MCF 10A (cell line): ENCODE data around the gene TSR3. TPM values are rescaled to one million over a fixed set of nuclear protein-coding genes. Genes with fewer than 3 reads are reported as not detected.

Source experiments
- BruUV-seq: library from RNA; stranded (reverse); fragments of 400-500 nt; replicated peaks from 2 replicates; lab custom pipeline; 2021; lab: Mats Ljungman, UMichigan
- CTCF ChIA-PET: fragments of 300-600 bp; sonication (Branson Sonifier 250); formaldehyde crosslinking; extraction: SDS; loops from one replicate; lab custom pipeline; 2021; ENCODE audit warnings: antibody characterized with exemption, inconsistent platforms; lab: Yijun Ruan, JAX
- POLR2A ChIA-PET: fragments of 300-600, 350-650 bp; sonication (Branson Sonifier 250); formaldehyde crosslinking; extraction: SDS; loops from one replicate; lab custom pipeline; 2020; ENCODE audit warnings: antibody characterized with exemption, inconsistent platforms; lab: Yijun Ruan, JAX
- DNase-seq: peaks from one replicate; pipeline ENCODE4 v3.0.0-alpha.2; 2018; ENCODE audit not compliant: unreplicated experiment
- H3K27ac Mint-ChIP-seq: one replicate; pipeline ENCODE4 v1.8.0; 2022; ENCODE audit warnings: mild to moderate bottlenecking, low read depth, mixed read lengths; ENCODE audit not compliant: unreplicated experiment
- H3K27me3 Mint-ChIP-seq: one replicate; pipeline ENCODE4 v1.8.0; 2022; ENCODE audit warnings: mixed read lengths; ENCODE audit not compliant: insufficient read depth, unreplicated experiment
- H3K36me3 Mint-ChIP-seq: one replicate; pipeline ENCODE4 v1.8.0; 2022; ENCODE audit warnings: mild to moderate bottlenecking, moderate library complexity, mixed read lengths; ENCODE audit not compliant: insufficient read depth, unreplicated experiment
- H3K4me1 Mint-ChIP-seq: one replicate; pipeline ENCODE4 v1.8.0; 2022; ENCODE audit warnings: mixed read lengths; ENCODE audit not compliant: insufficient read depth, unreplicated experiment
- H3K4me3 Mint-ChIP-seq: one replicate; pipeline ENCODE4 v1.8.0; 2022; ENCODE audit warnings: mild to moderate bottlenecking, moderate library complexity, mixed read lengths; ENCODE audit not compliant: unreplicated experiment
- H3K9me3 Mint-ChIP-seq: one replicate; pipeline ENCODE4 v1.8.0; 2022; ENCODE audit warnings: mixed read lengths; ENCODE audit not compliant: unreplicated experiment
- intact Hi-C: fragments of 100-400 bp; cut with micrococcal nuclease; formaldehyde crosslinking; loops from 2 replicates; pipeline ENCODE4 v1.14.1; 2022
- total RNA-seq: library from RNA; stranded (reverse); gene quantifications from 2 replicates; pipeline ENCODE4 v1.2.3, GENCODE V29; 2022
- TF ChIP-seq, protein P1 (sequence below): fragments of 200-600 bp; IDR thresholded peaks from one replicate; pipeline ENCODE4 v1.8.0; 2022; ENCODE audit warnings: antibody characterized with exemption, mild to moderate bottlenecking; ENCODE audit not compliant: unreplicated experiment

Gene TSR3
- total RNA-seq, 1 experiment from 2014 or later = 49.6 TPM

DNA sequence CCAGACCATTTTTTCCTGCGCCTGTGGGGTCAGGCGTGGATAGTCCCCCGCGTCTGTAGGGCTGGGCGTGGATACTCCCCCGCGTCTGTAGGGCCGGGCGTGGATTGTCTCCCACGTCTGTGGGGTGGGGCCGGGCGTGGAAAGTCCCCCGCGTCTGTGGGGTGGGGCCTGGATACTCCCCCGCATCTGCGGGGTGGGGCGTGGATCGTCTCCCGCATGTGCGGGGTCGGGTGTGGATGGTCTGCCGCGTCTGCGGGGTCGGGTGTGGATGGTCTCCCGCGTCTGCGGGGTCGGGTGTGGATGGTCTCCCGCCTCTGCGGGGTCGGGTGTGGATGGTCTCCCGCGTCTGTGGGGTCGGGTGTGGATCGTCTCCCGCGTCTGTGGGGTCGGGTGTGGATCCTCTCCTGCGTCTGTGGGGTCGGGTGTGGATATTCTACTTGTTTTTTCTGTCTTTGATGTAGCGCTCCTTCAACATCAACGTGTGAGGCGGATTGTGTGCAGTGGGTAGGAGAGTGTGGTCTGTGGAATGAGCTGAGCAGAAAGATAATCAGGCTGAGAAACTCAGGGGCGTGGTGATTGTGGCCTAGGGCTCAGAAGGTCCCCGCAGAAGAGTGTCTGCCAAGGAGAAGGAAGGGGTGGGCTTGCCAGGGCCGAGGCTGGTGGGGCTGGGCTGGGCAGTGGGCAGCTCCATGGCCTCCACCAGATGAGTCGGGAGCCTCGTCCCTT is 3.3 kb upstream of the TSR3 start:
- H3K36me3 Mint-ChIP-seq = peaks cover 25% of the 10 kb centered on the region
- H3K4me1 Mint-ChIP-seq = peaks cover 36% of the 10 kb centered on the region
- H3K27ac Mint-ChIP-seq = peak overlapping the region; percentile 59
- H3K4me3 Mint-ChIP-seq = no peak overlapping the region
- no peaks in the 10 kb centered on the region for H3K27me3 Mint-ChIP-seq
- BruUV-seq = no TSS peak
- ChIA-PET CTCF (no interaction called here), POLR2A (no interaction called here)
- H3K9me3 Mint-ChIP-seq = no peaks in the 10 kb centered on the region
- TF ChIP-seq, protein P1, sequence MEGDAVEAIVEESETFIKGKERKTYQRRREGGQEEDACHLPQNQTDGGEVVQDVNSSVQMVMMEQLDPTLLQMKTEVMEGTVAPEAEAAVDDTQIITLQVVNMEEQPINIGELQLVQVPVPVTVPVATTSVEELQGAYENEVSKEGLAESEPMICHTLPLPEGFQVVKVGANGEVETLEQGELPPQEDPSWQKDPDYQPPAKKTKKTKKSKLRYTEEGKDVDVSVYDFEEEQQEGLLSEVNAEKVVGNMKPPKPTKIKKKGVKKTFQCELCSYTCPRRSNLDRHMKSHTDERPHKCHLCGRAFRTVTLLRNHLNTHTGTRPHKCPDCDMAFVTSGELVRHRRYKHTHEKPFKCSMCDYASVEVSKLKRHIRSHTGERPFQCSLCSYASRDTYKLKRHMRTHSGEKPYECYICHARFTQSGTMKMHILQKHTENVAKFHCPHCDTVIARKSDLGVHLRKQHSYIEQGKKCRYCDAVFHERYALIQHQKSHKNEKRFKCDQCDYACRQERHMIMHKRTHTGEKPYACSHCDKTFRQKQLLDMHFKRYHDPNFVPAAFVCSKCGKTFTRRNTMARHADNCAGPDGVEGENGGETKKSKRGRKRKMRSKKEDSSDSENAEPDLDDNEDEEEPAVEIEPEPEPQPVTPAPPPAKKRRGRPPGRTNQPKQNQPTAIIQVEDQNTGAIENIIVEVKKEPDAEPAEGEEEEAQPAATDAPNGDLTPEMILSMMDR = no peak
- DNase-seq = no peak
- intact Hi-C loops = no loop called here

DNA sequence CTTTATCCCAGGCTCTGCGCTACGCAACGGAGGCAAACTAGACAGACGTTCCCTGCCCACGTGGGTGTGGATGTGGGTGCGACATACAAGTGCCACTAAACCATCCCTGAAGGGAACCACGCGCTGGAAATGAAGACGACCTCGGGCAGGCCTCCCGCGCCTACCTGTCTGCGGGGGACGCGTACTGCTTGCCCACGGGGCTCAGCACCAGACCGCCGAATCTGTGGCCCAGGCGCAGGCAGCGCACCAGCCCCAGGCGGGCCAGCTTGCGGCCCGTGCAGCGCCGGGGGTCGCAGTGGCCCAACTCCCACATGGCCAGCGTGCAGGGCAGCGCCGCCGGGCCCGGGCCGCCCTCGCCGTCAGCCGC is 480 bp downstream of the TSR3 start:
- CTCF ChIA-PET = no interaction called here
- peak overlapping the region; percentile 78 for H3K4me3 Mint-ChIP-seq
- TF ChIP-seq, protein P1 = no peak

DNA sequence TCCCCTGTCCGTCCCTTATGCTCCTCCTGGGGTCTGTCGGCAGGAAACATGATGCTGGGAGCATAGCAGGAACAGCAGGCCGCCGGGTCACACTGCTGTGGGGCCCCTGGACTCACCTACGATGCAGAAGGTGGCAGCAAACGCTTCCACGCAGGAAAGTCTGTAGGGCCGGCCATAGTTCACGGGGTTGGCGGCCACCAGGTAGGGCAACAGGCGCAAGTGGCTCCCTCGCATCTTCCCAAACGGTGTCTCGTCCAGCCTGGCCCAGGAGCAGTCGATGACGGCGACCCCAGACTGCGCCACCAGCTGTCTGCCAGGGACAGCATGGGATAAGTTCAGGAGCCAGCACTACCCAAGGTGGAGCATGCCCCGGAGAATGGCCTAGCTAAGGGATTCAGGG is 987 bp downstream of the TSR3 start:
- intact Hi-C loops = no loop called here
- peaks cover 24% of the 10 kb centered on the region for H3K4me1 Mint-ChIP-seq
- TF ChIP-seq, protein P1 = no peak
- H3K36me3 Mint-ChIP-seq = peaks cover 18% of the 10 kb centered on the region
- no peaks in the 10 kb centered on the region for H3K27me3 Mint-ChIP-seq
- ChIA-PET CTCF (no interaction called here), POLR2A (interaction anchor here (0.6 to 1.2 kb wide), 6 partner anchors 28 to 864 kb away, joined by 3 to 7 read pairs (median 3); partner anchors contain the start of genes PGP, UBE2I and UQCC4)
- H3K9me3 Mint-ChIP-seq = no peaks in the 10 kb centered on the region
- no peak overlapping the region for H3K27ac Mint-ChIP-seq
- peak overlapping the region; percentile 78 for H3K4me3 Mint-ChIP-seq
- DNase-seq = no peak
- BruUV-seq = no TSS peak

More for the DNA sequence above, 480 bp downstream of the TSR3 start:
- TSS peak; percentile 66 for BruUV-seq
- Mint-ChIP-seq H3K9me3 (no peaks in the 10 kb centered on the region), H3K36me3 (peaks cover 18% of the 10 kb centered on the region), H3K4me1 (peaks cover 24% of the 10 kb centered on the region), H3K27me3 (no peaks in the 10 kb centered on the region), H3K27ac (no peak overlapping the region)
- intact Hi-C loops = no loop called here
- DNase-seq = no peak
- POLR2A ChIA-PET = interaction anchor here (0.6 to 1.2 kb wide), 6 partner anchors 27 to 863 kb away, joined by 3 to 7 read pairs (median 3); partner anchors contain the start of genes PGP, UBE2I and UQCC4

DNA sequence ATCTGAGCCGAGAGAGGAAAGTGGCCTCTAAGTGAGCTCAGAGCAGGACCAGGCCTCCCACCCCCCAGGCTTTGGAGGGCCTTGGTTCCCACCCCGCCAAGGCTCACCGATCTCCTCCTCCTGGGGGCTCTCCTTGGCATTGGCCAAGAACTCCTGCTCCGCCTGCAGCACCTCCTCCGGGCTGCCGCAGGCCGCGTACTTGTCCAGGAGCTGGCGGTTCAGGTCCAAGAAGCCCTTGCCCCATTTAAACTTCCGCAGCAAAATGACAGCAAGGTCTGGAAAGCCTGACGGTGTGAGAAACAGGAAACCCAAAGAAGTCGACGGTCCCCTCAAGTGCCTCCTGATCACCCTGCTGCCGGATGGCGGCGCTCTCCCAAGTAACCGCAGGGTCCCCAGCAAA is 1.7 kb downstream of the TSR3 start:
- ChIA-PET POLR2A (interaction anchor here (0.8 kb wide), 1 partner anchor 17 kb away, joined by 7 read pairs; no protein-coding TSS in a partner anchor), CTCF (interaction anchor here (0.6 kb wide), 1 partner anchor 436 kb away, joined by 3 read pairs; no protein-coding TSS in a partner anchor)
- TF ChIP-seq, protein P1 = no peak
- Mint-ChIP-seq H3K9me3 (no peaks in the 10 kb centered on the region), H3K27ac (no peak overlapping the region), H3K4me3 (peak overlapping the region; percentile 78), H3K27me3 (no peaks in the 10 kb centered on the region), H3K4me1 (peaks cover 19% of the 10 kb centered on the region), H3K36me3 (peaks cover 18% of the 10 kb centered on the region)
- intact Hi-C loops = no loop called here
- DNase-seq = no peak
- BruUV-seq = no TSS peak
